Renal cortical epithelial cell (primary cell): ENCODE results near the gene PYURF. TPM values are rescaled to one million over a fixed set of nuclear protein-coding genes. Genes with fewer than 3 reads are reported as not detected.

Source experiments
- DNase-seq: peaks from one replicate; pipeline ENCODE4 v3.0.0-alpha.2; 2011; ENCODE audit warnings: low read depth
- total RNA-seq: library from RNA; depleted of rRNA; stranded (reverse); fragments of >200 nt; gene quantifications from 2 replicates; pipeline ENCODE4 v1.2.3, GENCODE V29; 2014

The PYURF gene
- total RNA-seq, 1 donor from 2014 or later = 44.2 TPM

DNA sequence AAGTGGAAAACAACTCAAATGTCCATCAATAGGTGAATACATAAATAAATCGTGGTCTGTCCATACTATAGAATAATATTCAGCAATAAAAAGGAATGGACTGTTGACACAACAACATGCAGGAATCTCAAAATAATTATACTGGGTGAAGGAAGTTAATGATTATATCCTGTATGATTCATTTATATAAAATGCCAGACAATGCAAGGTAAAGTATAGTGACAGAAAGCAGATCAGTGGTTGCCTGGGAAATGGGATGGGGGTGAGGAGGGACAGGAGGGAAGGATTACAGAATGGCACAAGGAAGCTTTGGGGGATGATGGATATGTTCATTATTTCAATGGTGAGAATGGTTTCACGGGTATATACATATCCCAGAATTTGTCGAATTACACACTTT, 12.3 kb downstream of the PYURF start:
- peak; percentile 70 for DNase-seq

DNA sequence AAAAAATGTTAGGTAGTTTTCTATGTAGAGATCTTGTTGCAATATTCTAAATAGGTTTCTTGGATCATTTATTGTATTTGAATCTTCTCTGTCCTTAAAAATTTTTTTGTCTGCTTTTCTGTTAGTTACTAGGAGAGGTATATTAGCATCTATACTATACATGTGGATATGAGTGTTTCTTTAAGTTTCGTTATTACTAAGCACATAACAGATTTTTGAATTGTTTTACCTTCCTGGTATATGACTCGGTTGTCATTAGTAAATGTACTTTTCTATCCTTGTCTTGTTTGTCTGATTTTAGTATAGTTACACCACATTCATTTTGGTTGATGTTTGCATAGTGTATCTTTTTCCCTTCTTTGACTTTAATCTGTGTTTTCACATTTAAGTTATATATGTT, 20.2 kb downstream of the PYURF start:
- no peak for DNase-seq

GRCh38 chr4:88497859-88498409, 25.6 kb downstream of the PYURF start:
- no peak for DNase-seq

DNA sequence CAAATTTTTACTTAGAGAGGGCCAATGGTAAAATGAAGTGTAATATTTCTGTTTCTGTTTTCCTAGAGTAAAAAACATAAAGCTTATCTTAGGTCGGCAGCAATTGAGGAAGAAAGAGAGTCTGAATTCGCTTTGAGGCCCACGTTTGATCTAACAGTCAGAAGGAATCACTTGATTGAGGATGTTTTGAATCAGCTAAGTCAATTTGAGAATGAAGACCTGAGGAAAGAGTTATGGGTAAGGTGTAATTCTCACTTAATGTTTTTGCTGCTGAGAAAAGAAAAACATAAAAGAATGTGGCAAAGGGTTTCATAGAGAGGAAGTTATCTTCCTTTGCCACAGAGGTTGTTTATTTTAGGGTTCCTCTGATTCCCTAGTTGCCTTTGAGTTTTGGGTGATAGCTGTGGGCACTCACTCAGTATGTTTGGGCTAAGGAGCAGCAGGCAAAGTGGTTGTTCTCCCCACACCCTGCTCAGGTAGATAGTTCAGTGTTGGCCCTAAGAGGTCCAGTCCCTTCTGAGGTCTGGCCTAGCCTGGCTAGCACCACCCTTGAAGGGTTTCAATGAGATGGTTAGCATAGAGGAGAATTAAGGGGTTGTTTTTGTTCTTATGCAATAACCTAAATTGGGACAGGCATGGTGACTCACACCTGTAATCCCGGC, 34.3 kb downstream of the PYURF start:
- no peak for DNase-seq

GRCh38 chr4:88481537-88481936, 42.0 kb downstream of the PYURF start:
- DNase-seq = no peak

- DNase-seq = no peak
These were observed 45.3 kb downstream of the PYURF start for GRCh38 chr4:88478247-88478646.

DNA sequence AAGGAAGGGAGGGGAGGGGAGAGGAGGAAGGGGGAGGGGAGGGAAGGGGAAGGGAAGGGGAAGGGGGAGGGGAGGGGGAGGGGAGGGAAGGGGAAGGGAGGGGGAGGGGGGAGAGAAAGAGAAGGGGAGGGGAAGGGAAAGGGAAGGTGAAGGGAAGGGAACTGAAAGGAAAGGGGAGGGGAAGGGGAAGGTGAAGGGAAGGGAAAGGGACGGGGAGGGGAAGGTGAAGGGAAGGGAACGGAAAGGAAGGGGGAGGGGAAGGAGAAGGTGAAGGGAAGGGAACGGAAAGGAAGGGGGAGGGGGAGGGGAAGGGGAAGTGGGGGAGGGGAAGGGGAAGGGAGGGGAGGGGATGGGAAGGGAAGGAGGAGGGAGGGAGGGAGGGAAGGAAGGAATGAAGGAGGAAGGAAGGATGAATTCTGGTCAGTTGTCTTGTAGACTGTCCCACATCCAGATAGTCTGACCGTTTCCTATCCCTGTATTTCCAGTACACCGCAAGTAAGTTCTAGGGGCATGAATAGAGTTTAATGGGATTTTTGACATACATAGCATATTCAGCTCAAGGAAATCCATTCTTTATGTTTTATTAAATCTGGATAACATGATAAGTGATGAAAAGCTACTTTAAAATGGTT, 46.2 kb downstream of the PYURF start:
- DNase-seq = no peak

Other genes starting within 250 kb of the PYURF start
- gene PPM1K, start 239.2 kb downstream of the PYURF start, total RNA-seq = 12.4 and 17.2 TPM in 2 replicates
- 25.6 and 27.4 TPM in 2 replicates for gene HERC6, start 144.9 kb downstream of the PYURF start, total RNA-seq
- gene HERC5, start 66.7 kb downstream of the PYURF start, total RNA-seq = 4.9 and 5.7 TPM in 2 replicates
- 9.0 and 22.0 TPM in 2 replicates for gene HERC3, start 68.7 kb upstream of the PYURF start, total RNA-seq
- gene NAP1L5, start 174.1 kb upstream of the PYURF start, total RNA-seq = 2.6 and 8.1 TPM in 2 replicates